ENCODE results near the gene USP44.

- TF ChIP-seq CTCF (IDR thresholded peaks at IDR 0.05 in 8 of 11, conservative IDR thresholded peaks at IDR 0.05 in 3 of 11) (no peak), POLR2AphosphoS5 (IDR thresholded peaks at IDR 0.05) (no peak), POLR2A (IDR thresholded peaks at IDR 0.05) (no peak)
These were observed 18.4 kb downstream of the USP44 start for GRCh38 chr12:95532851-95533250.

All from spleen (tissue), 7 donors.